Hepatocyte (in vitro differentiated cells): ENCODE results near the gene IL1RAPL1.

Source experiments
- CTCF ChIP-seq: fragments of 200-600 bp; sonication (generic); IDR thresholded peaks from 2 replicates; pipeline ENCODE4 v1.5.1; 2016; ENCODE audit warnings: antibody characterized with exemption, mild to moderate bottlenecking; ENCODE audit not compliant: poor library complexity
- EZH2 ChIP-seq: fragments of 200-600 bp; sonication (generic); IDR thresholded peaks from 2 replicates; pipeline ENCODE4 v1.6.1; 2016; ENCODE audit warnings: antibody characterized with exemption, mild to moderate bottlenecking, borderline replicate concordance
- EZH2phosphoT487 ChIP-seq: fragments of 200-600 bp; sonication (generic); IDR thresholded peaks from one replicate; pipeline ENCODE4 v1.6.1; 2018; ENCODE audit warnings: antibody characterized with exemption, mild to moderate bottlenecking, low read depth, moderate library complexity; ENCODE audit not compliant: unreplicated experiment, severe bottlenecking

- TF ChIP-seq CTCF = no peak
- TF ChIP-seq EZH2 = no peak
- TF ChIP-seq EZH2phosphoT487 = no peak
These were observed 1283.4 kb downstream of the IL1RAPL1 start for GRCh38 chrX:29870608-29871007.
